Lung (tissue), 12 donors: ENCODE data around the gene PHOX2B. TPM values are rescaled to one million over a fixed set of nuclear protein-coding genes. Genes with fewer than 3 reads are reported as not detected.
A peak's percentile ranks its signal among the peaks of the same experiment; 100 is the strongest.
"Not testable (repeated sequence)": the region's sequence is repeated elsewhere in the genome, so short reads cannot be mapped to it uniquely, and the experiment has no call there.

ENCODE experiments used
- ATAC-seq: fragments of 200-7000 bp; cut with Tn5 transposase; one replicate; pipeline ENCODE4 v1.9.1; 2020; ENCODE audit warnings: moderate number of reproducible peaks; ENCODE audit not compliant: insufficient read depth, low FRiP score
- DNase-seq, 3 donors: peaks; one replicate each; pipeline ENCODE4 v3.0.0-alpha.2; 2013 to 2017
- H3K27ac ChIP-seq, 2 donors: one replicate each; pipeline ENCODE4 v1.5.1; 2013; ENCODE audit warnings: mild to moderate bottlenecking in 2 of 2, moderate library complexity in 2 of 2, control low read depth in 1 of 2, inconsistent platforms in 1 of 2, low read depth in 1 of 2, low read length in 1 of 2
- H3K27me3 ChIP-seq, 3 donors: one replicate each; pipeline ENCODE4 v1.5.1; 2013; ENCODE audit warnings: low read length in 2 of 3; ENCODE audit not compliant: control insufficient read depth in 3 of 3, insufficient read depth in 3 of 3
- H3K36me3 ChIP-seq, 4 donors: one replicate each; pipeline ENCODE4 v1.5.1; 2013; ENCODE audit warnings: low read length in 4 of 4, mild to moderate bottlenecking in 1 of 4, moderate library complexity in 1 of 4; ENCODE audit not compliant: control insufficient read depth in 4 of 4, insufficient read depth in 4 of 4
- H3K4me1 ChIP-seq, 5 donors: one replicate each; pipeline ENCODE4 v1.5.1; 2013; ENCODE audit warnings: low read length in 5 of 5, mild to moderate bottlenecking in 2 of 5, moderate library complexity in 1 of 5; ENCODE audit not compliant: control insufficient read depth in 5 of 5, insufficient read depth in 5 of 5
- H3K4me3 ChIP-seq: one replicate; pipeline ENCODE4 v1.5.1; 2013; ENCODE audit warnings: mild to moderate bottlenecking, control low read depth, moderate library complexity
- H3K9ac ChIP-seq, 2 donors: one replicate each; pipeline ENCODE4 v1.5.1; 2013; ENCODE audit warnings: low read length in 2 of 2, control low read depth in 1 of 2; ENCODE audit not compliant: insufficient read depth in 1 of 2
- H3K9me3 ChIP-seq, 4 donors: one replicate each; pipeline ENCODE4 v1.5.1; 2013; ENCODE audit warnings: low read length in 3 of 4, mild to moderate bottlenecking in 1 of 4, moderate library complexity in 1 of 4; ENCODE audit not compliant: control insufficient read depth in 4 of 4, insufficient read depth in 3 of 4
- WGBS, 2 donors: extraction: QIAGEN DNeasy Blood & Tissue Kit; methylation state at CpG; one replicate each; pipeline ENCODE4 v1.1.7; 2013; 5-methylcytosine and 5-hydroxymethylcytosine counted together
- polyA plus RNA-seq, 2 donors: library from polyadenylated mRNA; stranded (reverse); fragments of 200-250 nt; gene quantifications; one replicate each; pipeline ENCODE4 v1.2.1, GENCODE V29; 2013
- total RNA-seq, 2 donors: library from RNA; depleted of rRNA in 1 of 2; stranded (reverse); fragments of >200 nt in 1 of 2; gene quantifications; one replicate each; pipeline ENCODE4 v1.2.1, GENCODE V29; 2014 to 2021
- TF ChIP-seq, protein P1 (sequence below): IDR thresholded peaks from 2 replicates; pipeline ENCODE4 v1.5.1; 2012; ENCODE audit warnings: mild to moderate bottlenecking; ENCODE audit errors: control extremely low read depth, extremely low read depth
- donor health status: control.
- donor health status: control.
- donor health status: Bipolar disorder and iron deficiency.
- donor health status: healthy.
- donor health status: DM: yes; HTN: yes; CAD: no.

The PHOX2B gene
- total and polyA plus RNA-seq, 4 donors, result not detected

DNA sequence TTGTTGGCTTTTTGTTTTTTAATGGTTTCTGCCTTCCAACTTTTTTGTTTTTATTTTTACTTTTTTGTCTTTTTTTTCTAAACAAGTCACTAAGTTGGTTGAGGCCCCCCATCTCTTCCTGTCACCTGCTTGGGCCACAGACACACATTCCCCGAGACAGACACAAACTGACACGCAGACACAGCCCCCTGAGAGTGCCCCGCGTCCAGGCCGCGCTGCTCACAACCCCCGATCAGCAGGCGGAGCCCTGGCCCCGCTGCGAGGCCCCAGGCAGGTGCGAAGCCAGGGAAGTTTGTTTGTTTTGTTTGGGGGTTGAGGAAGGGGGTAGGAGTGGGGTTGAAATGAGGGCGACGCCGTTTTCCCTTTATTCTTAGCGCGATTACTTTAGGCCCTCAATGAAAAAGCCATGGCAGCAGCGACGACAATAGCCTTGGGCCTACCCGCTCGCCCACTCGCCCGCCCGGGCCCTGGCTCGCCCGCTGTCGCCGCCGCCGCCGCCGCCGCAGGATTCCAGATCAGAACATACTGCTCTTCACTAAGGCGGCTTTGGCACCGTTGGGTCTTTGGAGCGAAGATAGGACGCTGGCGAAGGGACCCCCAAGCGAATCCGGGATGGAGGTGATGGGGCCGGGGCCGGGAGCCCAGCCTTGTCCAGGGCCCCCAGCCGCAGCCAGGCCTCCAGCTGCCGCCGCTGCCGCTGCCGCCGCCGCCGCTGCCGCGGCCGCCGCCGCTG lies 3.1 kb downstream of the PHOX2B start:
- no peak overlapping the region for H3K4me3 ChIP-seq
- no peak for ATAC-seq
- WGBS, 2 donors, result 9% methylated on average over 38 to 54 of the region's 54 CpGs
- no peak overlapping the region for H3K27ac ChIP-seq
- DNase-seq, result no peak
- peaks cover 12 to 95% (median 90%) of the 10 kb centered on the region in 3 donors for H3K27me3 ChIP-seq
- no peaks in the 10 kb centered on the region for H3K36me3 ChIP-seq
- TF ChIP-seq, protein P1, sequence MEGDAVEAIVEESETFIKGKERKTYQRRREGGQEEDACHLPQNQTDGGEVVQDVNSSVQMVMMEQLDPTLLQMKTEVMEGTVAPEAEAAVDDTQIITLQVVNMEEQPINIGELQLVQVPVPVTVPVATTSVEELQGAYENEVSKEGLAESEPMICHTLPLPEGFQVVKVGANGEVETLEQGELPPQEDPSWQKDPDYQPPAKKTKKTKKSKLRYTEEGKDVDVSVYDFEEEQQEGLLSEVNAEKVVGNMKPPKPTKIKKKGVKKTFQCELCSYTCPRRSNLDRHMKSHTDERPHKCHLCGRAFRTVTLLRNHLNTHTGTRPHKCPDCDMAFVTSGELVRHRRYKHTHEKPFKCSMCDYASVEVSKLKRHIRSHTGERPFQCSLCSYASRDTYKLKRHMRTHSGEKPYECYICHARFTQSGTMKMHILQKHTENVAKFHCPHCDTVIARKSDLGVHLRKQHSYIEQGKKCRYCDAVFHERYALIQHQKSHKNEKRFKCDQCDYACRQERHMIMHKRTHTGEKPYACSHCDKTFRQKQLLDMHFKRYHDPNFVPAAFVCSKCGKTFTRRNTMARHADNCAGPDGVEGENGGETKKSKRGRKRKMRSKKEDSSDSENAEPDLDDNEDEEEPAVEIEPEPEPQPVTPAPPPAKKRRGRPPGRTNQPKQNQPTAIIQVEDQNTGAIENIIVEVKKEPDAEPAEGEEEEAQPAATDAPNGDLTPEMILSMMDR, result no peak
- H3K9ac ChIP-seq, result no peak overlapping the region
- H3K9me3 ChIP-seq, result peaks cover 0 to 22% (median 0%) of the 10 kb centered on the region in 4 donors
- H3K4me1 ChIP-seq, result peaks cover 0 to 13% (median 0%) of the 10 kb centered on the region in 5 donors

DNA sequence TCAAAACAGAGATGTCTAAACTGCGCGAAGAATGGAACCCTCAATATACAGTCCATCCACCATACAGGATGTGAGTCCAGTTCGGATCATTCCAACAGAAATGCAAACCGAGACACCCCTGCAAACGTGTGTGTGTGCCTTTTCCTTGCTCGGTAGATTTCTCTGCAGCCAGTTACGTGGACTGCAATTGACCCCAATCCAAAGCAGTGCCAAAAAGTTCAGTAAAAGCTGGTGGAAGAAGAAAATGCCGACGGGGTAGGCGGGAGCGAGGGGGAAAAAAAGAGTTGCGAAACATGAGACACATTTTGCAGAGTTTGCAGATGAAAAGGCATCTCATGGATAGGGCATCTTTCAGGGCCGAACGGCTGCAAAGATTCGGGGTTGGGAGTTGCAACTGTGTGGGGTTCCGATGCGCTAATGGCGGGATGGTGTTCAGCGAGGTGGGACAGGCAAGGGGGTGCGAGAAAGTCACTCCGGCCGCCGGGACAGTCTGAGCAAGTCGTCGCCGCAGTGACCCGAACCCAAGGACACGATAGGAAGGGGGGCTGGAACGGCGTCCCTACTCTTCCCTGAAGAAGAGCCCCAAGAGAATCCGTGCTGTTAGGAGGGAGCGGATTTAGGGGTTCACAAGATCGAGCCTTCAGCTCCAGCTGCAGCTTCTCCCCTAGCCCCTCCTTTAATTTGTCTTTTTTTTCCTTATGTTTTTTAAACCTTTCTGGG lies 3.8 kb downstream of the PHOX2B start:
- peaks cover 0 to 22% (median 0%) of the 10 kb centered on the region in 4 donors for H3K9me3 ChIP-seq
- TF ChIP-seq, protein P1, result no peak
- ATAC-seq (no peak), DNase-seq (peak; percentile 31 to 46 (median 41))
- H3K27me3 ChIP-seq, result peaks cover 12 to 95% (median 90%) of the 10 kb centered on the region in 3 donors
- H3K4me3 ChIP-seq, result no peak overlapping the region
- H3K36me3 ChIP-seq, result no peaks in the 10 kb centered on the region
- H3K4me1 ChIP-seq, result peaks cover 0 to 13% (median 0%) of the 10 kb centered on the region in 5 donors
- no peak overlapping the region for H3K27ac ChIP-seq
- 8 to 11% methylated on average over 33 of the region's 33 CpGs for WGBS, 2 donors
- no peak overlapping the region for H3K9ac ChIP-seq

DNA sequence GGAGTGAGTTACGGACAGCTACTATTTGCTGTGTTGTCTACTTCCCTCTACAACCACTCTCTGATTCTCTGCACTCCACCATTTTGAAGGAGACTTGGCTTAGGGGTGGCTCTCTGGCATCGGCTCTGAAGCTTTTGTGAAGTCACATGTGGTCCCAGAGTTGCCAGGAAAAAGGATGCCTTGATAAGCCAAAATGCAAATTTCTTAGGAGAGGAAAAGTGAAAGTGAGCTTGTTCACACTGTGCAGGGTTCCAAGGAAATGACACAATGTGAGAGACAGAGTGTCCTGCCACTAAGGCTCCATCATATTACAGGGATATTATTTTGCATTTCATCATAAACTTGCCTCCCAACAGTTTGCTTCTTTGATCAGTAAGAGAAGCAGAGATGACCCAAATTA lies 7.2 kb downstream of the PHOX2B start:
- TF ChIP-seq, protein P1, result no peak
- ATAC-seq, result no peak
- H3K9ac ChIP-seq, result no peak overlapping the region
- DNase-seq, result no peak
- peaks cover 12 to 80% (median 65%) of the 10 kb centered on the region in 3 donors for H3K27me3 ChIP-seq
- WGBS, 2 donors, result 61 to 79% methylated on average over 2 of the region's 2 CpGs
- peaks cover 0 to 19% (median 0%) of the 10 kb centered on the region in 4 donors for H3K9me3 ChIP-seq
- H3K27ac ChIP-seq, result no peak overlapping the region
- no peak overlapping the region for H3K4me3 ChIP-seq
- no peaks in the 10 kb centered on the region for H3K36me3 ChIP-seq
- peaks cover 0 to 3% (median 0%) of the 10 kb centered on the region in 5 donors for H3K4me1 ChIP-seq

DNA sequence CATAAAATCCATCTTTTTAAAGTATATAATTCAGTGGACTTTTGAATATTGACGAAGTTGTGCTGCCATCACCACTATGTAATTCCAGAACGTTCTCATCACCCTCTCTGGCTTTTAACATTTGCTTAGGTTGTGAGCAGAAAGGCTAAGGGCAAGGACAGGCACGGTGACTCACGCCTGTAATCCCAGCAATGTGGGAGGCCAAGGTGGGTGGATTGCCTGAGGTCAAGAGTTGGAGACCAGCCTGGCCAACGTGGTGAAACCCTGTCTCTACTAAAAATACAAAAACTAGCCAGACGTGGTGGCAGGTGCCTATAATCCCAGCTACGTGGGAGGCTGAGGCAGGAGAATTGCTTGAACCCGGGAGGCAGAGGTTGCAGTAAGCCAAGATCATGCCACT lies 11.0 kb downstream of the PHOX2B start:
- ATAC-seq, H3K4me1 ChIP-seq, H3K9ac ChIP-seq, H3K27ac ChIP-seq, H3K9me3 ChIP-seq, H3K4me3 ChIP-seq, DNase-seq, H3K36me3 ChIP-seq: not testable (repeated sequence)
- peaks cover 0 to 59% (median 31%) of the 10 kb centered on the region in 3 donors for H3K27me3 ChIP-seq
- whole genome bisulfite sequencing, 2 donors, result 67 to 85% methylated on average over 8 of the region's 8 CpGs
